ENCODE measurements around the gene IQCN. TPM values are rescaled to one million over a fixed set of nuclear protein-coding genes. Genes with fewer than 3 reads are reported as not detected.

IQCN gene
- total RNA-seq, 4 donors from 2014 or later, result 0.20 to 0.61 (median 0.39) TPM

Small RNA genes lying within 50 kb of the gene (microRNA-seq; reads per million reads assigned to microRNA genes)
- gene MIR3188 (ENCODE audit: borderline replicate concordance in 2 of 2), result 0.85 to 4.7 reads per million in 2 donors

Other genes with a start within 250 kb of the IQCN start
- under 1 TPM in 2 of 4 donors, not detected in 2; 0.16 to 0.20 TPM for gene IL12RB1, start 187.5 kb downstream of the IQCN start, total RNA-seq
- 1 to 10 TPM in 3 of 4 donors, under 1 TPM in 1; 0.66 to 2.8 (median 1.6) TPM for gene MAST3, start 176.7 kb downstream of the IQCN start, total RNA-seq
- 10 to 100 TPM in 1 of 4 donors, 1 to 10 TPM in 3; 5.6 to 11.9 (median 6.0) TPM for gene PIK3R2, start 121.3 kb downstream of the IQCN start, total RNA-seq
- gene IFI30, start 100.6 kb downstream of the IQCN start, total RNA-seq, result 10 to 100 TPM in 2 of 4 donors, 1 to 10 TPM in 2; 3.5 to 20.4 (median 14.0) TPM
- 10 to 100 TPM; 18.1 to 38.9 (median 33.0) TPM for gene MPV17L2, start 81.2 kb downstream of the IQCN start, total RNA-seq
- gene RAB3A, start 70.4 kb downstream of the IQCN start, total RNA-seq, result 1 to 10 TPM in 1 of 4 donors, under 1 TPM in 1, not detected in 2; 0.51 to 2.3 TPM
- gene PDE4C, start 48.0 kb downstream of the IQCN start, total RNA-seq, result 1 to 10 TPM in 1 of 4 donors, under 1 TPM in 2, not detected in 1; 0.65 to 2.6 (median 0.76) TPM
- gene JUND, start 7.2 kb upstream of the IQCN start, total RNA-seq, result 100 to 1,000 TPM in 3 of 4 donors, 10 to 100 TPM in 1; 67.2 to 258 (median 221) TPM
- gene LSM4, start 48.6 kb upstream of the IQCN start, total RNA-seq, result 100 to 1,000 TPM; 122 to 294 (median 193) TPM
- 10 to 100 TPM; 11.7 to 42.3 (median 23.6) TPM for gene PGPEP1, start 66.1 kb upstream of the IQCN start, total RNA-seq
- gene GDF15, start 111.7 kb upstream of the IQCN start, total RNA-seq, result 1 to 10 TPM in 2 of 4 donors, not detected in 2; 1.4 to 2.7 TPM
- 1 to 10 TPM in 3 of 4 donors, under 1 TPM in 1; 0.34 to 4.2 (median 2.3) TPM for gene LRRC25, start 123.2 kb upstream of the IQCN start, total RNA-seq
- gene SSBP4, start 144.9 kb upstream of the IQCN start, total RNA-seq, result 10 to 100 TPM; 24.7 to 65.2 (median 44.1) TPM
- 10 to 100 TPM in 1 of 4 donors, 1 to 10 TPM in 3; 5.1 to 29.1 (median 7.8) TPM for gene ISYNA1, start 163.7 kb upstream of the IQCN start, total RNA-seq
- 10 to 100 TPM; 21.8 to 30.8 (median 27.3) TPM for gene ELL, start 247.6 kb upstream of the IQCN start, total RNA-seq

All from gastrocnemius medialis (tissue), 4 donors.